H1 (cell line): ENCODE measurements around the gene GAPDH. TPM values are rescaled to one million over a fixed set of nuclear protein-coding genes. Genes with fewer than 3 reads are reported as not detected.
A peak's percentile ranks its signal among the peaks of the same experiment; 100 is the strongest.

Experiments
- PHF8 ChIP-seq: fragments of 200-600 bp; sonication (generic); conservative IDR thresholded peaks from 2 replicates; pipeline ENCODE4 v1.7.1; 2012; ENCODE audit warnings: low read depth, mild to moderate bottlenecking, inconsistent platforms, low read length, moderate library complexity
- SIN3A ChIP-seq, 2 experiments: IDR thresholded peaks in 1 of 2; conservative IDR thresholded peaks in 1 of 2; 2 replicates each; pipeline ENCODE4 v1.6.1; 2011 to 2012; ENCODE audit warnings: low read length in 2 of 2, improper control_type of control experiment in 1 of 2, low read depth in 1 of 2, mild to moderate bottlenecking in 1 of 2
- SP4 ChIP-seq: IDR thresholded peaks from 2 replicates; pipeline ENCODE4 v1.6.1; 2012; ENCODE audit warnings: low read length, inconsistent platforms
- polyA plus RNA-seq, 7 experiments: library from polyadenylated mRNA; depleted of rRNA in 3 of 7; stranded (reverse) in 5 of 7; unstranded in 2 of 7; fragments of >200 nt in 5 of 7; fragments of 200-250 nt in 2 of 7; gene quantifications; 1 replicate in 5 of 7; 2 replicates in 1 of 7; 4 replicates in 1 of 7; pipeline versions ENCODE4 v1.2.1 to v1.2.3, GENCODE V29; 2011 to 2013; ENCODE audit warnings: missing spikeins in 2 of 7, mixed read lengths in 2 of 7
- total RNA-seq: library from RNA; stranded (reverse); fragmentation: NEBNext Ultra II Directional; extraction: Animal tissue kit (Norgen Biotek cat#: 25700); gene quantifications from 2 replicates; pipeline ENCODE4 v1.2.1, GENCODE V29; 2021
- TF ChIP-seq, protein P1 (sequence below): IDR thresholded peaks from 2 replicates; pipeline ENCODE4 v1.6.1; 2012; ENCODE audit warnings: inconsistent platforms

Gene GAPDH
- total and polyA plus RNA-seq, 2 of the 8 experiments (the other 6 are each of a cell fraction or from before 2014, with no cell fraction given), result 5,175 to 15,878 TPM

DNA sequence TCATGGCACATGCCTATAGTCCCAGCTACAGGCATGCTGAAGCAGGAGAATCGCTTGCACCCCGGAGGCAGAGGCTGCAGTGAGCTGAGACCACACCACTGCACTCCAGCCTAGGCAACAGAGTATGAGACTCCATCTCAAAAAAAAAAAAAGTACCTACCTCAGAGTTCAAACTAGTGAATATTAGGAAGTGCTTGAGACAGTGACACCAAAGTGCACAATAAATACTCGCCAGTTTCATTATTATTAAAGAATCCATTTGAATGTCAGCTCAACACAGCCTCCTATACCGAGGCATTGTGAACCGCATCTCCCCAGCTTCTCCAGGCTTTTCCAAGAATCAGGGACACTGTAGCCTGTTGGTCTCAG lies 5.0 kb downstream of the GAPDH start (continued):
- TF ChIP-seq SIN3A (conservative IDR thresholded peaks at IDR 0.05 in 1 of 2, IDR thresholded peaks at IDR 0.05 in 1 of 2; ENCODE audit: low read depth in 1 of 2, low read length in 2 of 2), result peak in 1 of 2 experiments; percentile 68; a peak in 1 of 4 replicates
- TF ChIP-seq PHF8, result no peak
- TF ChIP-seq, protein P1, sequence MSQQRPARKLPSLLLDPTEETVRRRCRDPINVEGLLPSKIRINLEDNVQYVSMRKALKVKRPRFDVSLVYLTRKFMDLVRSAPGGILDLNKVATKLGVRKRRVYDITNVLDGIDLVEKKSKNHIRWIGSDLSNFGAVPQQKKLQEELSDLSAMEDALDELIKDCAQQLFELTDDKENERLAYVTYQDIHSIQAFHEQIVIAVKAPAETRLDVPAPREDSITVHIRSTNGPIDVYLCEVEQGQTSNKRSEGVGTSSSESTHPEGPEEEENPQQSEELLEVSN, result no peak
- no peak for TF ChIP-seq SP4
